Measurements from ENCODE around the gene MRM3.
"Not testable (repeated sequence)": the region's sequence is repeated elsewhere in the genome, so short reads cannot be mapped to it uniquely, and the experiment has no call there.

The MRM3 gene

GRCh38 chr17:828761-829160, 46.6 kb downstream of the MRM3 start:
- FAIRE-seq, result no peak

- not testable (repeated sequence) for FAIRE-seq
These were observed 47.5 kb downstream of the MRM3 start for GRCh38 chr17:829614-830013.

- no peak for FAIRE-seq
These were observed 48.2 kb downstream of the MRM3 start for GRCh38 chr17:830381-830780.

GRCh38 chr17:830950-831349, 48.8 kb downstream of the MRM3 start:
- FAIRE-seq, result no peak

- no peak for FAIRE-seq
These were observed 52.0 kb downstream of the MRM3 start for GRCh38 chr17:834136-834535.

GRCh38 chr17:835263-835662, 53.1 kb downstream of the MRM3 start:
- FAIRE-seq, result no peak

GRCh38 chr17:835721-836120, 53.6 kb downstream of the MRM3 start:
- not testable (repeated sequence) for FAIRE-seq

- no peak for FAIRE-seq
These were observed 54.0 kb downstream of the MRM3 start for GRCh38 chr17:836151-836550.

GRCh38 chr17:838486-838885, 56.3 kb downstream of the MRM3 start:
- no peak for FAIRE-seq

- no peak for FAIRE-seq
These were observed 59.2 kb downstream of the MRM3 start for GRCh38 chr17:841313-841712.

All from A204.1 (cell line).